Measurements from ENCODE around the gene VASP.

DNA sequence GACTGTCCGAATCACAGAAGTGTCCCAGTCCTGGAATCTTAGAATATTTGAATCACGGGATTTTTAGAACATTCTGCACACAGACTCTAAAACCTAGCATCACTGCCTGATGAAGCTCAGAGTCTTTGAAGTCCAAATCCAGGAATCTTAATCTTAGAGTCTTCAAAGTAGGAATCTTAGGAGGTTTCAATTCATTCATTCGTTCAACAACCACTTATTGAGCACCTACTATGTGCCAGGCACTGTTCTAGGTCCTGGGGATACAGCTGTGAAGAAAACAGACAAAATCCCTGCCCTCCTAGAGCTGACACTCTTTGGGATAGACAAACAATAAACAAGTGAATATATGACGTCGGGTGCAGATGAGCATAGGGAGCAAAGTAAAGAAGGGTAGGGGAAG is 12.1 kb upstream of the VASP start:
- TF ChIP-seq, protein P1, sequence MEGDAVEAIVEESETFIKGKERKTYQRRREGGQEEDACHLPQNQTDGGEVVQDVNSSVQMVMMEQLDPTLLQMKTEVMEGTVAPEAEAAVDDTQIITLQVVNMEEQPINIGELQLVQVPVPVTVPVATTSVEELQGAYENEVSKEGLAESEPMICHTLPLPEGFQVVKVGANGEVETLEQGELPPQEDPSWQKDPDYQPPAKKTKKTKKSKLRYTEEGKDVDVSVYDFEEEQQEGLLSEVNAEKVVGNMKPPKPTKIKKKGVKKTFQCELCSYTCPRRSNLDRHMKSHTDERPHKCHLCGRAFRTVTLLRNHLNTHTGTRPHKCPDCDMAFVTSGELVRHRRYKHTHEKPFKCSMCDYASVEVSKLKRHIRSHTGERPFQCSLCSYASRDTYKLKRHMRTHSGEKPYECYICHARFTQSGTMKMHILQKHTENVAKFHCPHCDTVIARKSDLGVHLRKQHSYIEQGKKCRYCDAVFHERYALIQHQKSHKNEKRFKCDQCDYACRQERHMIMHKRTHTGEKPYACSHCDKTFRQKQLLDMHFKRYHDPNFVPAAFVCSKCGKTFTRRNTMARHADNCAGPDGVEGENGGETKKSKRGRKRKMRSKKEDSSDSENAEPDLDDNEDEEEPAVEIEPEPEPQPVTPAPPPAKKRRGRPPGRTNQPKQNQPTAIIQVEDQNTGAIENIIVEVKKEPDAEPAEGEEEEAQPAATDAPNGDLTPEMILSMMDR (IDR thresholded peaks at IDR 0.05 in 8 of 11, conservative IDR thresholded peaks at IDR 0.05 in 3 of 11), result no peak
- TF ChIP-seq POLR2A (IDR thresholded peaks at IDR 0.05) (no peak), POLR2AphosphoS5 (IDR thresholded peaks at IDR 0.05) (no peak)

Measured in spleen (tissue), 7 donors.